ENCODE data around the gene EHBP1.
"Not testable (repeated sequence)": the region's sequence is repeated elsewhere in the genome, so short reads cannot be mapped to it uniquely, and the experiment has no call there.

EHBP1 gene

GRCh38 chr2:62998949-62999348 lies 293.4 kb downstream of the EHBP1 start:
- in situ Hi-C loops (cut with HindIII; ENCODE audit: low pct_unique_long_range_greater_than_20kb, low sequenced_read_pairs), result no loop called here
- no peak for DNase-seq (ENCODE audit: low read depth in 1 of 2, low spot score in 1 of 2)
- TF ChIP-seq JUND (IDR thresholded peaks at IDR 0.05; ENCODE audit: low read depth), result no peak

- no peak for TF ChIP-seq JUND (IDR thresholded peaks at IDR 0.05; ENCODE audit: low read depth)
- in situ Hi-C loops (cut with HindIII; ENCODE audit: low pct_unique_long_range_greater_than_20kb, low sequenced_read_pairs), result no loop called here
These were observed 294.4 kb downstream of the EHBP1 start for GRCh38 chr2:62999905-63000304.

GRCh38 chr2:63000801-63001200 lies 295.3 kb downstream of the EHBP1 start:
- in situ Hi-C loops (cut with HindIII; ENCODE audit: low pct_unique_long_range_greater_than_20kb, low sequenced_read_pairs), result no loop called here
- DNase-seq (ENCODE audit: low read depth in 1 of 2, low spot score in 1 of 2), result no peak
- TF ChIP-seq JUND (IDR thresholded peaks at IDR 0.05; ENCODE audit: low read depth), result no peak

More at GRCh38 chr2:62999905-63000304, 294.4 kb downstream of the EHBP1 start:
- no peak for DNase-seq (ENCODE audit: low read depth in 1 of 2, low spot score in 1 of 2)

GRCh38 chr2:63001576-63001975 lies 296.1 kb downstream of the EHBP1 start:
- in situ Hi-C loops (cut with HindIII; ENCODE audit: low pct_unique_long_range_greater_than_20kb, low sequenced_read_pairs), result no loop called here
- no peak for TF ChIP-seq JUND (IDR thresholded peaks at IDR 0.05; ENCODE audit: low read depth)
- no peak for DNase-seq (ENCODE audit: low read depth in 1 of 2, low spot score in 1 of 2)

- in situ Hi-C loops (cut with HindIII; ENCODE audit: low pct_unique_long_range_greater_than_20kb, low sequenced_read_pairs), result no loop called here
- no peak for TF ChIP-seq JUND (IDR thresholded peaks at IDR 0.05; ENCODE audit: low read depth)
- DNase-seq (ENCODE audit: low read depth in 1 of 2, low spot score in 1 of 2), result no peak
These were observed 297.8 kb downstream of the EHBP1 start for GRCh38 chr2:63003351-63003750.

GRCh38 chr2:63007813-63008458 lies 302.4 kb downstream of the EHBP1 start:
- in situ Hi-C loops (cut with HindIII; ENCODE audit: low pct_unique_long_range_greater_than_20kb, low sequenced_read_pairs), result no loop called here
- TF ChIP-seq JUND (IDR thresholded peaks at IDR 0.05; ENCODE audit: low read depth), result no peak
- DNase-seq (ENCODE audit: low read depth in 1 of 2, low spot score in 1 of 2), result no peak

GRCh38 chr2:63008838-63009237 lies 303.3 kb downstream of the EHBP1 start:
- in situ Hi-C loops (cut with HindIII; ENCODE audit: low pct_unique_long_range_greater_than_20kb, low sequenced_read_pairs), result no loop called here

GRCh38 chr2:63009490-63009889 lies 304.0 kb downstream of the EHBP1 start:
- no peak for TF ChIP-seq JUND (IDR thresholded peaks at IDR 0.05; ENCODE audit: low read depth)
- DNase-seq (ENCODE audit: low read depth in 1 of 2, low spot score in 1 of 2), result no peak
- in situ Hi-C loops (cut with HindIII; ENCODE audit: low pct_unique_long_range_greater_than_20kb, low sequenced_read_pairs), result no loop called here

More at GRCh38 chr2:63008838-63009237, 303.3 kb downstream of the EHBP1 start:
- no peak for TF ChIP-seq JUND (IDR thresholded peaks at IDR 0.05; ENCODE audit: low read depth)
- DNase-seq (ENCODE audit: low read depth in 1 of 2, low spot score in 1 of 2), result no peak

GRCh38 chr2:63012541-63012940 lies 307.0 kb downstream of the EHBP1 start:
- in situ Hi-C loops (cut with HindIII; ENCODE audit: low pct_unique_long_range_greater_than_20kb, low sequenced_read_pairs), result no loop called here
- TF ChIP-seq JUND (IDR thresholded peaks at IDR 0.05; ENCODE audit: low read depth), result no peak
- DNase-seq (ENCODE audit: low read depth in 1 of 2, low spot score in 1 of 2), result no peak

GRCh38 chr2:63013438-63013837 lies 307.9 kb downstream of the EHBP1 start:
- no peak for DNase-seq (ENCODE audit: low read depth in 1 of 2, low spot score in 1 of 2)
- no peak for TF ChIP-seq JUND (IDR thresholded peaks at IDR 0.05; ENCODE audit: low read depth)
- in situ Hi-C loops (cut with HindIII; ENCODE audit: low pct_unique_long_range_greater_than_20kb, low sequenced_read_pairs), result no loop called here

- in situ Hi-C loops (cut with HindIII; ENCODE audit: low pct_unique_long_range_greater_than_20kb, low sequenced_read_pairs), result no loop called here
- TF ChIP-seq JUND (IDR thresholded peaks at IDR 0.05; ENCODE audit: low read depth), result no peak
These were observed 309.9 kb downstream of the EHBP1 start for GRCh38 chr2:63015389-63015788.

GRCh38 chr2:63018439-63018838 lies 312.9 kb downstream of the EHBP1 start:
- in situ Hi-C loops (cut with HindIII; ENCODE audit: low pct_unique_long_range_greater_than_20kb, low sequenced_read_pairs), result no loop called here
- TF ChIP-seq JUND (IDR thresholded peaks at IDR 0.05; ENCODE audit: low read depth), result no peak
- no peak for DNase-seq (ENCODE audit: low read depth in 1 of 2, low spot score in 1 of 2)

More at GRCh38 chr2:63015389-63015788, 309.9 kb downstream of the EHBP1 start:
- DNase-seq (ENCODE audit: low read depth in 1 of 2, low spot score in 1 of 2), result no peak

- in situ Hi-C loops (cut with HindIII; ENCODE audit: low pct_unique_long_range_greater_than_20kb, low sequenced_read_pairs); DNase-seq (ENCODE audit: low read depth in 1 of 2, low spot score in 1 of 2): not testable (repeated sequence)
These were observed 314.2 kb downstream of the EHBP1 start for GRCh38 chr2:63019686-63020085.

GRCh38 chr2:63023444-63023843 lies 317.9 kb downstream of the EHBP1 start:
- in situ Hi-C loops (cut with HindIII; ENCODE audit: low pct_unique_long_range_greater_than_20kb, low sequenced_read_pairs), result no loop called here
- DNase-seq (ENCODE audit: low read depth in 1 of 2, low spot score in 1 of 2), result peak in 1 of 2 experiments; percentile 68
- no peak for TF ChIP-seq JUND (IDR thresholded peaks at IDR 0.05; ENCODE audit: low read depth)

Data from T47D (cell line).